Fibroblast of skin of right quadriceps (primary cell): ENCODE measurements around the gene HMGN3.
A peak's percentile ranks its signal among the peaks of the same experiment; 100 is the strongest.

Experiments used
- DNase-seq: peaks from one replicate; pipeline ENCODE4 v3.0.0-alpha.2; 2013

HMGN3 gene

DNA sequence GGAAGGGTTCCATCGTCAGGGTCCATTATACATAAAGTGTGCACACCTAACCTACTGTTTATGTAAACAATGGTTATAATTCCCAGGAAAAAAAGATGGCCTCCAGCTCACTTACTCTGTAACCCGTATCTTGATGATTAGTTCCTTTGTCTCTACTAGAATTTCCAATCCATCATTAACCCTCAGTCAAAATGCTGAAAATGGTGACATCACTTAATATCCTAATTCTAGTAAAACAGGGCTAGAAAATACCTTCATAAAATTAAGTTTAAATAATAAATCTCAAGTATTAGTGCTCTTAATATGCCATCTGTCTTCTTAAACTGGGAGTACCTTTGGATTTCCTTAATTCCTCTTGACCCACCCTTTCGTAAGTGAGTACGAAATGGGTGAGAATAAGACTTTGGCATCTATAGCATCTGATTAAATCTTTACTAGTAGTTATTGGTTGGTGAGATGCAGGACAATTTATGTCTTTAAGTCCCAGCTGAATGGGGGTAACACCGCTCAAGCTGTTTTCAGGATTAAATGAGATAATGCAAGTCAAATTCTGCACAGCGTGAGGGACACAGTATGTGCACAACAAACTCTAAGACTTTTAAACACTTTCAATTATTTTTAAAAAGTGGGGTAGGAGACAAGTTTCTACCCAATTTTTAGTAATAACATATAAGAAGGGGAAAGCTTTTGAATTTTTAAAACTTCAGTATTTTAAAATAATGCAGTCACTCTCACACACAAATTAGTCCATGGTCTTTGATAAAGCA is 1.6 kb downstream of the HMGN3 start:
- no peak for DNase-seq

DNA sequence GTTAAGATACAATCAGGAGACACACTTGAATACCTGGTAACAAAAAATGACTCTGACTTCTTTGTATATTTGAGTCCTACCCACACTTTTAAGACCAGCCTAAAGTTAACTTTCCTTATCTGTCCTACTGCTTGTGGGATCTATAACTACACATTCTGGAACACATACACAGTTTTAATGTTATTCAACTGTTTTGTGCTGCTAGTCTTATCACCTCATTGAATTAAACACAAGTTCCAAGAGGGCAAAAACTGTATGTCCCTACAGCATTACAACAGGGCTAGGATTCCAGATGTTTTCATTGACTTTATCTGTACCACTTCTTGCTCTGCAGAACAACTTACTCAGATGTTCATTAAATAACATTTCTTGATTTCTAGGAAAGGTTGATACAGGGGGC is 2.8 kb downstream of the HMGN3 start:
- DNase-seq: no peak

DNA sequence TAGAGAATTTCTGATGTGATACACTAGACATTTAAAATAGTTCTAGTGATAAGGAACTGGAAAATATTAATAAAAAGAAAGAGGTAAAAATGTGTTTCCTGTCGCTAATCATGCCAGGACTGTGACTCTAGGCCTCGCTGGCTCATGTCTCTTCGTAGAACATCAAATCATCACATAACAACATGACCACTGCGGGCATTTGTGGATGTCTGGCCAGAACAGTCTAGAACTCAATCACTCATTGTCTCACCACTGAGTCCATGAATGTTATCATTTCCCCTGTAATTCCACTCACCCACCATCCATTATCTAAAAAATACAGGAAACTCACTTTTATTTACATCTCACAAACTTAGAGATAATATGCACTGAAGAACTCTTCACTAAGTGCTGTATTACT is 3.4 kb downstream of the HMGN3 start:
- DNase-seq: no peak

DNA sequence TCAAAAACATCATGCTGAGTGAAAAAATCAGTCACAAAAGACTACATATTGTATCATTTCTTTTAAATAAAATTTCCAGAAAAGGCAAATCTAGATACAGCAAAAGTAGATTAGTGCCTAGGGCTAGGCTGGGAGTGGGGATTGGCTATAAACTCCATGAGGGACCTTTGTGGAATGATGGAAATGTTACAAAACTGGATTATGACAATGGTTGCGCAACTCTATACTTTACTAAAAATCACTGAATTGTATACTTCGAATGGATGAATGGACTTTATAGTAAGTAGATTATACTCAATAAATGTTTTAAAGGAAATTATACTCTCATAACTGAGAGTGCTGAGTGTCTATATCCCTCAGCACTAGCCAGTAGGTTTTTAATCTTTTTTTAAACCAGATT is 4.3 kb downstream of the HMGN3 start:
- peak; percentile 3 for DNase-seq

DNA sequence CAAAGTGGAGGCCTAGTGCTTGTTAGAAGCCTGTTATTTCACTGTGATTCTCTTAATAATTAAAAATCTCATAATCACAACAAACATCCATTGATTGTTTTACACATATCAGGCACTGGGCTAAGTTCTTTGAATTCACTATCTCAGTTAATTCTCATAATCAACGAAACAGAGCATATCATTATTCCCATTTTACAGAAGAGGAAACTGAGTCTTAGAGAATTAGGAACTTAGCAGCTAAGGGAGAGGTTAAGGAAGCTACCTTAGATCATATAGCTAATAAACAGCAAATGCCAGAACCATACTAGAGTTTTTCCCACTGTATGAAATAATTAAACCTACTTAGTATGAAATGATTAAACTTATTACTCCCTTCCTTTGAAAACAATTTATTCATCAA is 7.0 kb downstream of the HMGN3 start:
- no peak for DNase-seq

DNA sequence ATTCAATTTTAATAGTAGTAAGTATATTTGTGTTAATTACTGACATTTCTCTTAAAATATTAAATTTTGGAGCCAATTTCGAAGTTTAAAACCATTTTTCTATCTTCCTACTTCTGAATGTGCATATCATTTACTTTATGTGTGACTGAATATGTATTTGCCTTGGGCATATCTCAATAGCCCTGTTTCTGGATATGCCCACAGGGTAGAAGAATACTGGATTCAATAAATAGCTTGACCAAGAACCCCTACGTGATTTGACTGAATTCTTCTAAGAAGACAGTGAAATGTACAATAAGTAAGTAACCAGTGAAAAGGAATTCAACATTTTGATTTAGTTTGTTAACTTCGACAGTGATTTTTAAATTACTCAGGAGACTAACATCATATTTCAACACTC is 7.8 kb downstream of the HMGN3 start:
- DNase-seq: no peak

DNA sequence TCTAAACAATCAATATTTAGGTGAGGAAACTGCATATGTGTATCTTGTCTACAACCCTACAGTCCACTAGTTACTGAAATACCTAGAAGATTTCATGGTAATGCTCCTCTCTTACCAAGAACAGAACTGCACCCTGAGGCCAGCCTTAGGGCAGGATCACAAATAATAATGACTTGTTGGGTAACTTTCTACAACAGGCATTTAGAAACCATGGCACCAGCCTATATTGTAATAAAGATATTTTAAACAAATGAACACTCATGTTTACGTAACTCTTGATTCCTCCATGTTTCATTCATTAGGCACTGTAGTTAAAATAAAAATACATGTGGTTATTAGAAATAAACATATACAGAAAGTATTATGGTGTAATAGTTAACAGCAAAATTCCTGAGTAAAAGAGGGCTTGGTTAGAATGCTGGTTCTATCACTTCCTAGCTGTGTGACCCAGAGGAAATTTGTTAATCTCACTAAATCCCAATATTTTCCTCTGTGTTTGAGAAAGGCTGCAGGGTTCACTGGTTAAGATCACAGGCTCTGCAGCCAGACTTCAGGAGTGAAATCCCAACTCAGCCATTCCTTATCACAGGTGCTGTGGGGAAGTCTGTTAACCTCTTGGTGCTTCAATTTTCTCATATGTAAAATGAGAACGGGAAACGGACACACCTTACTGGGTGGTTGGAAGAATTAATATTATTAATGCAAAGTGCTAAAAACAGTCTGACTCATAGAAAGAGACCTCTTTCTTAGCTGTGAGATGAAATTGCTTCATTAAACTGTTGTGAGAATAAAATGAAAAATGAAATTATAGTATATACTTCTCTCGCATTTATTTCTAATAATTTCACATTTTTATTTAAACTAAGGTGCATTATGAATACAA is 8.5 kb downstream of the HMGN3 start:
- no peak for DNase-seq

DNA sequence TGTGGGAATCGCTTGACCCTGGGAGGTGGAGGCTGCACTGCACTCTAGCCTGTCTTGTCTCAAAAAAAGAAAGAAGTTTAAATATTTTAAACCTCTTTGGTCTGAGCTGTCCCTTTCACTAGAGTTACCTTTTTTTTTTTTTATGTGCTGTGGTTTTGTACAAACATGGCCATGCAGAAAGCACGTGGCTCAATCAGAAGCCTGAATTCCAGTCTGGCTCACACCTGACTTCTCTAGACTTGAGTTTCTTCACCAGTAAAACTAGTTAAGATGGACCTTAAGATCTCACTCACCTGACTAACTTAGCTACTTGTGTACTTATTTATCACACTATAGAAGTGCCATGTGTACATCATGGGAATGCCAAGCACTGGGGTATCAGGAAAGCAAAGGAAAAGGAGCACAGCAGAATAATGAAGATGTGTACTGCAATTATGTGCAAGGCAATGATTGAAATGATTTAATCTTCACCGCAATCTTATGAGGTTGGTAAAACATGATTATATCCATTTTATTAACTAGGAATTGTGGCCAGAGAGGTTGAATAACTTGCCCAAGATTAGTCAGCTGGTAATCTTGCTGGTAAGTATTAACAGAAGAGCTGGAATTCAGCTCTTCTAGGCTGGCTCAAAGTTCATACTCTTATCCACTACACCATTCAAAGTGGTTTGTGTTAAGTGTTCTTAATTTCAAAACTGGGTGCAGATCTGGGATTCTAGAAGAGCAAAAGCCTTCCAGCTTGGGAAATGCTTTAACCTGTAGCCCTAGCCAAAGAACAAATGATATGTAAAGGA is 10.7 kb downstream of the HMGN3 start:
- DNase-seq: no peak

DNA sequence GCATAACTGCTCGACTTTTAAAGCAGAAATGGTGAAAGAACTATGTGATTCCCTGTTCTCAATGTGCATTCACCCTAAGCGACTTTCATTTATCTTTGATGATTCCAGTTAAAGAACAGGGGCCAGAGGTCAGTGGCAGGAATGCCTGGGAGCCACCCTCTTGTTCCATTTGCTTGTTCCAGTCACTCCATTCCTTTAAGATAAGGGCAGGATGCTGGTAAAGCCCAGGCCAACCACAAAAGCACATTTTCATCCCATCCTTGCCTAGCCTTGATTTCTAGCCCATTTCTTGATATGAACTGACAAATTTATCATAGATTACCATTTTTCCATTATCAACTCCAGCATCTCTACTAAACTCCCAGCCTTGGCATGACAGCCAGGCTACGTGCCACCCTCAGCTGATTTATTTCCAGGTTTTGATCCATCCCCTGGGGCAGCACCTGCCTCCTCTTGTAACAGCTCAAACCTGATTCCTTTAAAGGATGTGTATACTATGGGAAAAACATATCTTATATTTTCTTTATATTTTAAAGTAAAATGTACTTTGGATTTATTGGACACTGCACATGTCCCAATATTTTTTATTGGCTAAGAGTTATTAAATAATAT is 19.2 kb downstream of the HMGN3 start:
- no peak for DNase-seq

DNA sequence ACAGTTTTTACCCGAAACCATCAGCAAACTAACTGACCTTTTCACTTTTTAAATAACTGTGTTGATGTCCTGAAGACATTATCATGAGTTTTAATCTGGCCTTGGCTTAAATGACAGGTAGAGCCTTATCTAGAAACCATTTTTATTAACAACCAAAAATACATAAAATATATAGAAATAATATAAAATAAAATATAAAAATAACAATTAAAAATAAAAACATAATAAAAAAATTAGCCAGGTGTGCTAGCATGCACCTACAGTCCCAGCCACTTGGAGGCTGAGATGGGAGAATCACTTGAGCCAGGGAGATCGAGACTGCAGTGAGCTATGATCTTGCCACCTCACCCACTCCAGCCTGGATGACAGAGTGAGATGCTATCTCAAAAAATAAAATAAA is 21.6 kb downstream of the HMGN3 start:
- DNase-seq: no peak

DNA sequence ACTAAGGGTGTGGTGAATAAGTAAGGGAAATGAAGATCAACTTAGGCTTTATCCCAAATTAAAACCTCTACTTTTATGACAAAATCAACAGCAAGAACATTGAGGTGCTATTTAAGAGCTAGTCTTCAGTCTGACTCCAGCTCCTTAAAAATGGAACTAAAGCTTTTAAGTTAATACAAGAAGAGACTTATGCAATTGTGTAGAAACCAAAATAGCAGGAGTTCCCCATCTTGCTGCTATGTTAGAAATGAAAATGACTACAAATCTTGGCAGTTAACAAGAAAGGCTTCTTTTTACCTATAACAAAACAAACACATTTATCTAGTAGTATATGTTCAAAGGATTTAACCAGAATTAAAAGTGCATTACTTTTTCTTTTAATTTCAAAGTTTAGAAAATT is 25.7 kb downstream of the HMGN3 start:
- no peak for DNase-seq

DNA sequence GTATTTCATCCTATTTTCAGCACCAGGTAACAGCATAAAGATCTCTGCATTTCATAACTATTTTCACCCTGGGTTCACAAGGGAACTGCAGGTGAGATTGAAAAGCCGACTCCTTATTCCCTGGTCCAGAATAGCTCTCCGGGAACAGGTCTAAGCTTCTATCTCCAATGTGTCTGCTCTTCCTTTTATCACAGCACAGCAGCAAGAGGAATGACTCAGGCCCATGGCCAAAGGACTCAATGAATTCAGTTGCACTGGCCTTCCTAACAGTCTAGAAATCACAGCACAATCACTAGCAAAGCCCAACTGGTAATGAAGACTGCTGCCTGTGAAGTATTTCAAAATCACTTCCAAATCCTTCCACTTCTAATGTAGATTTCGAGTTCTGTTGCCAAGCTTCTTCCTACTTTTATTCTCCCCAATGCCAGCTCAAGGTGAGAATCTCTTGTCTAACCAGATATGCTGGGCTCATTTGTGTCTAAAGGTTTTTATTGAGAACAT is 30.7 kb downstream of the HMGN3 start:
- no peak for DNase-seq

DNA sequence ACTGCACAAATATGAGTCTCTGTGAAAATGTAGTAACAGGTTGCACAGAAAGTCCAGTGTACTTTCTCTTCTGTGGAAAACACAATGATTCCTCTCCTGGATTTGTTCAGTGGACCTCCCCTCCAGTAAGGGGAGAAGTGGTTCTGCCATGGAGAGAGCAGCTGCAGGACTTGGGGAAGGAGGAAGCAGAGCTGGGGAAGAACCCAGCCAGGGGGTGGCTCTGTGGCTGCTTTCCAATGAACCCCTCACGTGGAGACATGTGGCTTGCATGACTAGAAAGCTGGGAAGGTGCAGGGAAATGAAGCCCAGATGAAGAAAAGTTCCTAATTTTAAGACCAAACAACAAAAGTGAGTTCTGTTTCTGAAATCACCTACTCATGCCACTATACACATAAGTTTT is 31.9 kb downstream of the HMGN3 start:
- no peak for DNase-seq

DNA sequence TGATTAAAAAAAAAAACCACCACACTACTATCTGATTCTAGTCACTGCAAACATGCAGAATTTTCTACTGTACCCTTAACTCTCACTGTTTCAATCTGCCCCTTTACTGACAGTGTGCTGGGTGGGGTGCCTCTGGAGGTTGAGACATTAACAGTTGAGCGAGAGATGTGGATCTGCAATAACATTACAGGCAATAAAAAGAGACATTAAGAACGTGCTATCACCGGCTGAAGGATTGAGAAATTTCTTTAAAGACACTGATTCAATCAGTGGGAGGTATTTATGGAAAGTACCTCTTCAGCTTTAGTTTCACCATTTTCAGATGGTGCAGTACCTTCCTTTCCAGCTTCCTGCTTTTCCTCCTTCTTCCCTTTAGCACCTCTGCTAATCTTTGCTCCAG is 32.5 kb downstream of the HMGN3 start:
- DNase-seq: no peak

DNA sequence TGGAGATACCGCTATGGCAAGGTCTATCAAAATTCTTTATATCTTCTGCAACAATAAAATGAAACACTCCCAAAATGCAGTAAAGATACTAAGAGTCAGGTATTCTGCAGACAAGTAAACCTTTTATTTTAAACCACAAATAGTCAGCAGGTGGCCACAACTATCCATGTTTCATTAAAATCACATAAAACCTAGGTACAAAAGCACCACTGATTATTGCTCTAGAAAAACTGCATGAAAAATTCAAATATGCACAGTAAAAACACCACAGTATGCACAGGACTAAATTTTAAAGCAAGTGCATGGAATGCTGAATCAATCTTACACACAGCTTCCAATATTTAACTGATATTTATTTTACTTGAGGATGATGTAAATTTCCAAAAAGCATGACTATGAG is 33.3 kb downstream of the HMGN3 start:
- DNase-seq: no peak

DNA sequence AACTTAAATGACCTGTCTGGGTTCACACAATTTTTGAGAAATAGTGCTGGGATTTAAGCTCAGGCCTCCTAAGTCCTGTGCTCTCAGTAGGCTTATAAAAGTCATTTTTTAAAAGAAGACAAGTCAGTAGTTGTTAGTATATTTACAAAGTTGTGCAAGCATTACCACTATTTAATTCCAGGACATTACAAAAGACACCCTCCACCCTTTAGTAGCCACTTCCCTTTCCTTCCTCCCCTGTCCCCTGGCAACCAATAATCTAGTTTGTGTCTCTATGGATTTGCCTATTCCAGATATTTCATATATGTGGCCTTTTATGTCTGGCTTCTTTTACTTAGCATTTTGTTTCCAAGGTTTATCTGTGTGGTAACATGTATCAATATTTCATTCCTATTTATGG is 37.6 kb downstream of the HMGN3 start:
- DNase-seq: no peak

DNA sequence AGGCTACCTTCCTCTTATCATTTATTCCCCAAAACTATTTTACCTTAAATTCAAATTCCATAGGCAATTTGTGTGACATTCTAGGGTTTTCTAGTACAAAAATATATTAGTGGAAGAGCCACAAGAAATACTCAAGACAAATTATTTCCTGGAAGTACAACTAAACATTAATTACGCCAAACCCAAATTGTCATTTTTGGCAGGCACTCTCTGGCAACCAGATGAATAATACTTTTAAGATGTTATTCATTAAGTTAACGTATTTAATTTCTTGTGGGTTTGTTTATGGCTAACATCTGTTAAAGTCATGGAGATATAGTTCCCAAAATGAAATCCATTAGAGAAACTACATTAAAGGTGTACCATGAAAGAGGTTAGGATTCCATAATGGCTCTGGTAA is 40.5 kb downstream of the HMGN3 start:
- peak; percentile 8 for DNase-seq

DNA sequence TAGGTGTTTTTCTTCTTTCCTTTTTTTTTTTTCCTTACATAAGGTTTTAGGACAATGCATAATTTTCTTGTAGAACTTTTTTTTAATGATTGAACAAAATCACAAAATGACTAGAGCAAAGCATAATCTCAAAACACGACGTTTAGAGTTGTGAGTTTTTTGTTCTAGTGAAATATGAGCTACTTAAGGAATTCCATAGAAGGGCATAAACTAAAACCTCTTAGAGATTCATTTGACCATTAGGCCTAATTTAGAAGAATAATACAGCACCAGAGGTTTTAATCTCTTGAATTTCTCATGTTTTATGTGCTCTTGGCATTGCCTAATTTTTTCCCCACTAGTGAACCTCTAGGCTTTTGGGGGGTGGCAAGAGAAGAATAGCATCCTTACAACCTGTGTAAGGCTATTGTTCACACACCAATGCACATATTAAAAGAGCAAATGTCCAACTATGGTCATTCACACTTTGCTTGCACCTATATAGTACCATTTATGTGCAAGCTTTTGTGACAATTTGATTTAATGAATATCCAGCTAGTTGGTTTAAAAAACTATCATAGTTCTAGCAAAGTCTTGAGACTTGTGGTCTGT is 44.6 kb downstream of the HMGN3 start:
- no peak for DNase-seq

DNA sequence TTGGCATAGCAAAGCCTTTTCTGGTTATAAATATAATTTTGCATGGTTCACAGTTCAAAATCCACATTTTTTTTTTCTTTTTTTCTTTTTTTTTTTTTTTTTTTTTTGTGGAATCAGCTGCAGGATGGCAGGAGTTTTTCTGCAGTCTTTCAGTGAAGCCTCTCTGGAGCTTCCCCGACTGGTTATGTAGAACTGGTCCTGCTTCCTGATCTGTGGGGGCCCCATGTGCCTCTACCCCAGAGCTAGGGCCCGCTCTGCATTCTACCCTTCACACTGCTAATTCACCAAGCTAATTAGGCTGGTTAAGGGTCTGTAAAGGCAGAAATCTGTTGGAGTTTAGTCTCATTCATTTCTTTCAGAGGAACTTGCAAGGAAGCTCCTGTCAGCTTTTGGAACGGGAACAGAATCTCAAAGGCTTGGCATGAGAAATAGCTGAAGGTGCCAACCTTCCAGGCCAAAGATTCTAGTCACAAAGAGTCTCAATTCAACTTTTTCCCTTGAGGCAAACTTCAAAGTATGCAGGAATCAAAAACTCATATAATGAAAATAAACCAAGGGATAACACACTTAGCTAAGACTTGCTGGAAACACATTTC is 45.5 kb downstream of the HMGN3 start:
- DNase-seq: no peak

DNA sequence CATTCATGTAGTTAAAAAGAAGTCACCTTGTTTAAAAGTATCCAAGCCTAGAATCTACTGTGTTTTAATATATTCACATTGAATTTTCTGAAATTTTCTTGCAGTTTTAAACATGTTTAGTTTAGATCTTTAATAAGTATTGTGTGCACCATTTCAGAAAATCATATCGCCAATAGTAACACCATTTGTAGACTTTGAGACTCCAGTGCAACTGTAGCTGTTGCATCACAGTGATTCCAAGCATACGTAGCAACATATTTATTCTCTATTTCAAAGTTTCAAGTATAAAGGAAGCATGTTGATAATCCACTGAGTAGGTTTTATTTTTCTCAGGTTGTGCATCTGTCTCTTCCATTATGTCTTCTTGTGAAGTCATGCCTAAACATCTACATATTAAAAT is 46.4 kb downstream of the HMGN3 start:
- DNase-seq: no peak

DNA sequence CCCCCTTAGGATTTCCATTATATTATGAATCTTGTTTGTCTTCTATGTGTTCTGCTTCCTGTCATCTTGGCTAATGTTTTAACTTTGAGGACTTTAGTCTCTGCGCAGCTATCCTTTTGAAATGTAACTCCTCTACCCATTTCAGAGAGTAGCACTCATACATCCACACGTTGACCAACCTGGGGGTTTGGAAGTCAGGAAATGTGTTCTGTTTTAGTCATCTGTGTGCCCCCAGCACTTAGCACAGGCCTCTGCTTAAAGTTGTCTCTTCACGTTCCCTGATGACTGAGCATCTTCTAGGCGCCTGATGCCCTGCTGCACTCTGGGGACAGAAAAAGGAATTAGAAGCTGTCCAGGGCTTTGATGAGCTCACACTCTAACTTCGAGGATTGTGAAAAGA is 47.9 kb downstream of the HMGN3 start:
- DNase-seq: no peak

DNA sequence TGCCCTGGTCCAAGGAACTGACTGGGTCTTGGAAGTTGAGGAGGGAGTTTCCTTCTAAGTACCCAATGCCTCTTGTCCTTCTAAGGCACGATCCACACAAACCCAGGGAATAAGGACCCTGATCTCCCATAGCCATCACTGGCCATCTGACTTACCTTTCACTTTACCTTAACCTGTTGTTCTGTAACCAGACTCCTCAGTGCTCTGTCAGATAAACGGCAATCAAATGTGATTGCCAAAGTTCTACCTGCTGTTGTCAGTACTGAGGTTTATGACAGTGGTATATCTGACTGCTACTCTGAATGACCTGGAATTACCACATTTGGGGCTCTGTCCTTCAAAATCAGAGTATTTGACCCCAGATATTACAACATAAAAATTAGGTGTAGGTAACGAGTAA is 49.8 kb downstream of the HMGN3 start:
- no peak for DNase-seq
